K562 (cell line): ENCODE results near the gene TEX261. TPM values are rescaled to one million over a fixed set of nuclear protein-coding genes. Genes with fewer than 3 reads are reported as not detected.

Source experiments
- BDP1 ChIP-seq: IDR thresholded peaks from 3 replicates; pipeline ENCODE4 v1.6.1; 2011; ENCODE audit not compliant: insufficient read length, insufficient read depth
- C11orf30 ChIP-seq: fragments of 450-650 bp; IDR thresholded peaks from 2 replicates; pipeline ENCODE4 v1.6.1; 2016; ENCODE audit warnings: low read depth, mild to moderate bottlenecking
- FOXP1 ChIP-seq: sonication (generic); formaldehyde crosslinking; IDR thresholded peaks from 2 replicates; pipeline ENCODE4 v1.8.0; 2022; ENCODE audit warnings: mild to moderate bottlenecking, missing genetic modification reagents
- HLTF ChIP-seq: fragments of 450-650 bp; IDR thresholded peaks from 2 replicates; pipeline ENCODE4 v1.6.1; 2016
- MTA2 ChIP-seq: fragments of 450-650 bp; IDR thresholded peaks from 2 replicates; pipeline ENCODE4 v1.6.1; 2016; ENCODE audit warnings: low read depth
- NKRF ChIP-seq: fragments of 450-650 bp; IDR thresholded peaks from 2 replicates; pipeline ENCODE4 v1.6.1; 2016; ENCODE audit warnings: borderline replicate concordance
- RCOR1 ChIP-seq, 2 experiments: IDR thresholded peaks; 2 replicates each; pipeline ENCODE4 v1.6.1; 2012; ENCODE audit warnings: low read depth in 2 of 2, low read length in 2 of 2, borderline replicate concordance in 1 of 2, improper control_type of control experiment in 1 of 2
- ZBTB2 ChIP-seq: fragments of 450-650 bp; IDR thresholded peaks from 2 replicates; pipeline ENCODE4 v1.6.1; 2016; ENCODE audit warnings: antibody characterized with exemption
- ZBTB40 ChIP-seq, 2 experiments: fragments of 450-650 bp in 1 of 2; sonication (generic) in 1 of 2; formaldehyde crosslinking in 1 of 2; IDR thresholded peaks; 2 replicates each; pipeline versions ENCODE4 v1.7.1 to v1.9.0; 2016 to 2022; ENCODE audit warnings: inconsistent platforms in 1 of 2, mild to moderate bottlenecking in 1 of 2, missing genetic modification reagents in 1 of 2
- polyA plus RNA-seq, 8 experiments: library from polyadenylated mRNA; depleted of rRNA in 4 of 8; stranded (reverse) in 5 of 8; unstranded in 3 of 8; fragments of >200 nt; fragmentation: Nextera tagmentation in 2 of 8; fragmentation: Illumina TruSeq in 1 of 8; extraction: Ambion mirVana in 2 of 8; extraction: Trizol in 1 of 8; gene quantifications; 2 replicates each; pipeline versions ENCODE4 v1.2.1 to v1.2.3, GENCODE V29; 2011 to 2014; ENCODE audit warnings: inconsistent platforms in 1 of 8, missing spikeins in 1 of 8
- total RNA-seq, 7 experiments: library from RNA; depleted of rRNA in 6 of 7; stranded (reverse); fragments of >200 nt in 6 of 7; fragmentation: Illumina TruSeq in 2 of 7; extraction: Trizol in 2 of 7; gene quantifications; 2 replicates each; pipeline versions ENCODE4 v1.2.1 to v1.2.3, GENCODE V29; 2011 to 2021; ENCODE audit warnings: low replicate concordance in 1 of 7
- TF ChIP-seq, protein P1 (sequence below): fragments of 450-650 bp; formaldehyde crosslinking; IDR thresholded peaks from 2 replicates; pipeline ENCODE4 v1.4.0; 2020; ENCODE audit warnings: mild to moderate bottlenecking, moderate library complexity
- TF ChIP-seq, protein P2 (sequence below): fragments of 450-650 bp; formaldehyde crosslinking; IDR thresholded peaks from 2 replicates; pipeline ENCODE4 v1.4.0; 2022; ENCODE audit warnings: missing genetic modification characterization

Gene TEX261
- total and polyA plus RNA-seq, 9 of the 15 experiments (the other 6 are each of a cell fraction or from before 2014, with no cell fraction given): 11.9 to 110 (median 51.9) TPM

GRCh38 chr2:70948337-70949003, 46.2 kb downstream of the TEX261 start (continued):
- TF ChIP-seq ZBTB40 (IDR thresholded peaks at IDR 0.05) (no peak), ZBTB40 (CRISPR knock-in tag; IDR thresholded peaks at IDR 0.05) (no peak), BDP1 (no peak), NKRF (no peak), MTA2 (no peak), RCOR1 (IDR thresholded peaks at IDR 0.05; ENCODE audit: borderline replicate concordance in 1 of 2, low read depth in 2 of 2, low read length in 2 of 2) (0 out of 4 replicates have a peak, but pooled peaks of 1 of the 2 experiments have one; percentile 7), ZBTB2 (peak; percentile 16; the same call in 1 of the 2 replicates), FOXP1 (CRISPR knock-in tag) (no peak), HLTF (no peak), C11orf30 (no peak)
- TF ChIP-seq, protein P1, sequence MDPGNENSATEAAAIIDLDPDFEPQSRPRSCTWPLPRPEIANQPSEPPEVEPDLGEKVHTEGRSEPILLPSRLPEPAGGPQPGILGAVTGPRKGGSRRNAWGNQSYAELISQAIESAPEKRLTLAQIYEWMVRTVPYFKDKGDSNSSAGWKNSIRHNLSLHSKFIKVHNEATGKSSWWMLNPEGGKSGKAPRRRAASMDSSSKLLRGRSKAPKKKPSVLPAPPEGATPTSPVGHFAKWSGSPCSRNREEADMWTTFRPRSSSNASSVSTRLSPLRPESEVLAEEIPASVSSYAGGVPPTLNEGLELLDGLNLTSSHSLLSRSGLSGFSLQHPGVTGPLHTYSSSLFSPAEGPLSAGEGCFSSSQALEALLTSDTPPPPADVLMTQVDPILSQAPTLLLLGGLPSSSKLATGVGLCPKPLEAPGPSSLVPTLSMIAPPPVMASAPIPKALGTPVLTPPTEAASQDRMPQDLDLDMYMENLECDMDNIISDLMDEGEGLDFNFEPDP (CRISPR knock-in tag): no peak
- TF ChIP-seq, protein P2, sequence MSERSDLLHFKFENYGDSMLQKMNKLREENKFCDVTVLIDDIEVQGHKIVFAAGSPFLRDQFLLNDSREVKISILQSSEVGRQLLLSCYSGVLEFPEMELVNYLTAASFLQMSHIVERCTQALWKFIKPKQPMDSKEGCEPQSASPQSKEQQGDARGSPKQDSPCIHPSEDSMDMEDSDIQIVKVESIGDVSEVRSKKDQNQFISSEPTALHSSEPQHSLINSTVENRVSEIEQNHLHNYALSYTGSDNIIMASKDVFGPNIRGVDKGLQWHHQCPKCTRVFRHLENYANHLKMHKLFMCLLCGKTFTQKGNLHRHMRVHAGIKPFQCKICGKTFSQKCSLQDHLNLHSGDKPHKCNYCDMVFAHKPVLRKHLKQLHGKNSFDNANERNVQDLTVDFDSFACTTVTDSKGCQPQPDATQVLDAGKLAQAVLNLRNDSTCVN: no peak
